ENCODE measurements around the gene TMEM240. TPM values are rescaled to one million over a fixed set of nuclear protein-coding genes. Genes with fewer than 3 reads are reported as not detected.

TMEM240 gene
- total and polyA plus RNA-seq, 4 donors: 1.1 to 15.1 (median 7.0) TPM

DNA sequence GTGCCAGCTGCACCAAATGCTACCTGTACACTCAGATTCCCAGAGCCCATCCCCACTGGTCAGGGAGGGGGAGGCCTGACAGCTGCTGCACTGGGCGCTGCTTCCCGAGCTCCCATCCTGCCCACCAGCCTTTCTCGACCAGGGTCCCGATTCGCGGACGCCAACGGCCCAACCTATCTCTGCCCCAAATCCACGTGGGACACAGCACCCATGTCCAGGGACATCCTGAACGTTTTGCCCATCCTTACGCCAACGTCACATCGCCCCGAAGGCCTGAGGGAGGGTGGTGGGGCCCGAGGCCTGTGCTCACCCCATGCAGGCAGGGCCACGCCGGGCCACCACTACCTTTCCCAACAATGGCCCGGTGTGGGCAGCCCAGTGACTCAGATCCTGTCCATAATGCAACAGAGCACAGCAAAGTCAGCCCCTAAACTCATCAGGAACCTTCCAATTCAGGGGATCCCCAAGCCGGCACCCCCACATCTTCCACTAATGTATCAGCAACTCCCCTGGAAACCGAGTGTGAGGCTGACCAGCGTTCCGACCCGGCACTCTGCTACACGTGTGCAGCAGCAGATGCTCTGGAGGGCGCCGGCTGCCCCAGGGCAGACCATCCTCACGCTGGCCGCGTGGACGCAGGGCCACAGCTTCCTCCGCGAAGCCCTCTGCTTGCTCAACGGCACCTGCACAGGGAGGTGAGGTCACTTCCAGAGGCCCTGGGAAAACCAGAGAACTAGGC is 11.3 kb upstream of the TMEM240 start:
- 83 to 87% methylated on average over 33 of the region's 33 CpGs for WGBS, 2 donors
- Histone ChIP-seq H3K27me3 (ENCODE audit: control insufficient read depth in 1 of 2, insufficient read depth in 2 of 2, low read length in 1 of 2) (no peaks in the 10 kb centered on the region), H3K4me3 (ENCODE audit: low read length in 2 of 2) (no peak overlapping the region), H3K36me3 (ENCODE audit: control insufficient read depth in 1 of 2, insufficient read depth in 2 of 2, low read length in 1 of 2) (no peaks in the 10 kb centered on the region), H3K27ac (ENCODE audit: low read depth in 1 of 2, low read length in 2 of 2) (no peak overlapping the region), H3K9me3 (ENCODE audit: control insufficient read depth, low read length) (no peaks in the 10 kb centered on the region), H3K4me1 (ENCODE audit: control insufficient read depth in 1 of 2, insufficient read depth in 2 of 2, low read length in 2 of 2) (no peaks in the 10 kb centered on the region)
- ATAC-seq (ENCODE audit: low FRiP score): no peak
- DNase-seq: no peak
- intact Hi-C loops (cut with DNase I): no loop called here

GRCh38 chr1:1550591-1551432 is 10.4 kb upstream of the TMEM240 start:
- DNase-seq (no peak), ATAC-seq (ENCODE audit: low FRiP score) (peak; percentile 20)
- no peak overlapping the region for H3K27ac ChIP-seq (ENCODE audit: low read depth in 1 of 2, low read length in 2 of 2)
- intact Hi-C loops (cut with DNase I): no loop called here
- no peaks in the 10 kb centered on the region for H3K4me1 ChIP-seq (ENCODE audit: control insufficient read depth in 1 of 2, insufficient read depth in 2 of 2, low read length in 2 of 2)
- no peaks in the 10 kb centered on the region for H3K9me3 ChIP-seq (ENCODE audit: control insufficient read depth, low read length)
- no peaks in the 10 kb centered on the region for H3K36me3 ChIP-seq (ENCODE audit: control insufficient read depth in 1 of 2, insufficient read depth in 2 of 2, low read length in 1 of 2)
- 46 to 51% methylated on average over 15 of the region's 15 CpGs for WGBS, 2 donors
- H3K27me3 ChIP-seq (ENCODE audit: control insufficient read depth in 1 of 2, insufficient read depth in 2 of 2, low read length in 1 of 2): no peaks in the 10 kb centered on the region
- no peak overlapping the region for H3K4me3 ChIP-seq (ENCODE audit: low read length in 2 of 2)

- Histone ChIP-seq H3K4me1 (ENCODE audit: control insufficient read depth in 1 of 2, insufficient read depth in 2 of 2, low read length in 2 of 2) (no peaks in the 10 kb centered on the region), H3K27ac (ENCODE audit: low read depth in 1 of 2, low read length in 2 of 2) (no peak overlapping the region)
- WGBS, 2 donors: 70 to 72% methylated on average over 7 of the region's 7 CpGs
These were observed 9.7 kb upstream of the TMEM240 start for GRCh38 chr1:1550087-1550486.

DNA sequence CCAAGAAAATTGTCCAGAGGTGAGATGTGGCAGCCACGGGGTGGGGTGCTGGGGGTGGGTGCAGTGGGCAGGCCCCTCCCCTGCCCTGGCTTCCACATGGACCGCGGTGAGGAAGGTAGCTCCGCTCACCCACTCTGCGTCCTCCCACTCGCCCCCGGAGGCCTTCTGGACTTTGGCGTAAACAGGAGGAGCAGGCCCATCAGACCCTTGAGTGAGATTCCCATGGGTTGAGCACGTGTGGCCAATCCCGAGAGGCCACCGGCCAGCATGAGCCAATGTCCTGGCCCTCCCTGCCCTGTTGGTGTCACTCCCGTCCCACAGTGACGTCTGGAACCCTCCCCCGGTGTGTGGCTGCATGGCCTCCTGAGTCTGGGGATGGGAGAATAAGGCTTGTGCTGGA is 8.2 kb upstream of the TMEM240 start:
- Histone ChIP-seq H3K27me3 (ENCODE audit: control insufficient read depth in 1 of 2, insufficient read depth in 2 of 2, low read length in 1 of 2) (no peaks in the 10 kb centered on the region), H3K4me1 (ENCODE audit: control insufficient read depth in 1 of 2, insufficient read depth in 2 of 2, low read length in 2 of 2) (no peaks in the 10 kb centered on the region), H3K9me3 (ENCODE audit: control insufficient read depth, low read length) (no peaks in the 10 kb centered on the region), H3K4me3 (ENCODE audit: low read length in 2 of 2) (no peak overlapping the region), H3K36me3 (ENCODE audit: control insufficient read depth in 1 of 2, insufficient read depth in 2 of 2, low read length in 1 of 2) (no peaks in the 10 kb centered on the region), H3K27ac (ENCODE audit: low read depth in 1 of 2, low read length in 2 of 2) (no peak overlapping the region)
- intact Hi-C loops (cut with DNase I): no loop called here
- no peak for ATAC-seq (ENCODE audit: low FRiP score)
- 81% methylated on average over 14 of the region's 14 CpGs for WGBS, 2 donors
- DNase-seq: no peak

More at GRCh38 chr1:1550087-1550486, 9.7 kb upstream of the TMEM240 start:
- no peaks in the 10 kb centered on the region for H3K9me3 ChIP-seq (ENCODE audit: control insufficient read depth, low read length)
- H3K4me3 ChIP-seq (ENCODE audit: low read length in 2 of 2): no peak overlapping the region
- DNase-seq (no peak), ATAC-seq (ENCODE audit: low FRiP score) (no peak)
- H3K36me3 ChIP-seq (ENCODE audit: control insufficient read depth in 1 of 2, insufficient read depth in 2 of 2, low read length in 1 of 2): no peaks in the 10 kb centered on the region
- no peaks in the 10 kb centered on the region for H3K27me3 ChIP-seq (ENCODE audit: control insufficient read depth in 1 of 2, insufficient read depth in 2 of 2, low read length in 1 of 2)
- intact Hi-C loops (cut with DNase I): no loop called here

GRCh38 chr1:1547476-1547875 is 7.1 kb upstream of the TMEM240 start:
- Histone ChIP-seq H3K27me3 (ENCODE audit: control insufficient read depth in 1 of 2, insufficient read depth in 2 of 2, low read length in 1 of 2) (no peaks in the 10 kb centered on the region), H3K27ac (ENCODE audit: low read depth in 1 of 2, low read length in 2 of 2) (no peak overlapping the region), H3K9me3 (ENCODE audit: control insufficient read depth, low read length) (no peaks in the 10 kb centered on the region), H3K4me3 (ENCODE audit: low read length in 2 of 2) (no peak overlapping the region), H3K4me1 (ENCODE audit: control insufficient read depth in 1 of 2, insufficient read depth in 2 of 2, low read length in 2 of 2) (no peaks in the 10 kb centered on the region), H3K36me3 (ENCODE audit: control insufficient read depth in 1 of 2, insufficient read depth in 2 of 2, low read length in 1 of 2) (no peaks in the 10 kb centered on the region)
- 90 to 92% methylated on average over 19 of the region's 19 CpGs for WGBS, 2 donors
- ATAC-seq (ENCODE audit: low FRiP score) (no peak), DNase-seq (no peak)
- intact Hi-C loops (cut with DNase I): no loop called here

DNA sequence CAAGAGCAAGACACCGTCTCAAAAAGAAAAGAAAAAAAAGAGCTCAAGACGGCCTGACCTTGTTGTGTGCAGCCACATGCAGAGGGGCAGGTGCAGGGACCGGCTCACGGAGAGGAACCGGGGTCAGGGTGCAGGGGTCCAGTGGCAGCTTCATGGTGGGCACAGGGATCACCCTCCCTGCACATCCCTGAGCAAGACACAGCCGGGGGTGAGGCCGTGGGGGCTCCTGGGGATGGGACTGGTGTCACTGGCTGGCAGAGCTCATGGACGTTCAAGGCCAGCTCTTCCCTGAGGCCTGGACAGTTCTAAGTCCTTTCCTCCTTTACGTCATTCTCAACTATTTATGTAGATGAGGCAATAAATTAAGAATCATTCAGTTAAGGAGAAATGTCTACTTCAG is 6.6 kb upstream of the TMEM240 start:
- no peaks in the 10 kb centered on the region for H3K4me1 ChIP-seq (ENCODE audit: control insufficient read depth in 1 of 2, insufficient read depth in 2 of 2, low read length in 2 of 2)
- no peaks in the 10 kb centered on the region for H3K27me3 ChIP-seq (ENCODE audit: control insufficient read depth in 1 of 2, insufficient read depth in 2 of 2, low read length in 1 of 2)
- no peak for DNase-seq
- WGBS, 2 donors: 84 to 88% methylated on average over 9 of the region's 9 CpGs
- H3K9me3 ChIP-seq (ENCODE audit: control insufficient read depth, low read length): no peaks in the 10 kb centered on the region
- no peaks in the 10 kb centered on the region for H3K36me3 ChIP-seq (ENCODE audit: control insufficient read depth in 1 of 2, insufficient read depth in 2 of 2, low read length in 1 of 2)
- H3K27ac ChIP-seq (ENCODE audit: low read depth in 1 of 2, low read length in 2 of 2): no peak overlapping the region
- intact Hi-C loops (cut with DNase I): no loop called here
- ATAC-seq (ENCODE audit: low FRiP score): no peak
- no peak overlapping the region for H3K4me3 ChIP-seq (ENCODE audit: low read length in 2 of 2)

GRCh38 chr1:1545946-1546737 is 5.7 kb upstream of the TMEM240 start:
- Histone ChIP-seq H3K4me1 (ENCODE audit: control insufficient read depth in 1 of 2, insufficient read depth in 2 of 2, low read length in 2 of 2) (no peaks in the 10 kb centered on the region), H3K27me3 (ENCODE audit: control insufficient read depth in 1 of 2, insufficient read depth in 2 of 2, low read length in 1 of 2) (no peaks in the 10 kb centered on the region), H3K27ac (ENCODE audit: low read depth in 1 of 2, low read length in 2 of 2) (no peak overlapping the region), H3K4me3 (ENCODE audit: low read length in 2 of 2) (no peak overlapping the region), H3K9me3 (ENCODE audit: control insufficient read depth, low read length) (no peaks in the 10 kb centered on the region), H3K36me3 (ENCODE audit: control insufficient read depth in 1 of 2, insufficient read depth in 2 of 2, low read length in 1 of 2) (no peaks in the 10 kb centered on the region)
- no peak for DNase-seq
- ATAC-seq (ENCODE audit: low FRiP score): no peak
- intact Hi-C loops (cut with DNase I): no loop called here
- WGBS, 2 donors: 90 to 94% methylated on average over 23 of the region's 23 CpGs

- H3K4me1 ChIP-seq (ENCODE audit: control insufficient read depth in 1 of 2, insufficient read depth in 2 of 2, low read length in 2 of 2): no peaks in the 10 kb centered on the region
- intact Hi-C loops (cut with DNase I): no loop called here
- H3K36me3 ChIP-seq (ENCODE audit: control insufficient read depth in 1 of 2, insufficient read depth in 2 of 2, low read length in 1 of 2): no peaks in the 10 kb centered on the region
- WGBS, 2 donors: 87 to 91% methylated on average over 10 of the region's 10 CpGs
- no peak overlapping the region for H3K4me3 ChIP-seq (ENCODE audit: low read length in 2 of 2)
- ATAC-seq (ENCODE audit: low FRiP score): no peak
- no peak for DNase-seq
- H3K27me3 ChIP-seq (ENCODE audit: control insufficient read depth in 1 of 2, insufficient read depth in 2 of 2, low read length in 1 of 2): no peaks in the 10 kb centered on the region
- H3K9me3 ChIP-seq (ENCODE audit: control insufficient read depth, low read length): no peaks in the 10 kb centered on the region
- no peak overlapping the region for H3K27ac ChIP-seq (ENCODE audit: low read depth in 1 of 2, low read length in 2 of 2)
These were observed 4.1 kb upstream of the TMEM240 start for GRCh38 chr1:1544544-1544943.
